H1 (cell line): ENCODE measurements around the gene ENKD1. TPM values are rescaled to one million over a fixed set of nuclear protein-coding genes. Genes with fewer than 3 reads are reported as not detected.

Source experiments
- CTCF ChIA-PET: fragments of 300-600 bp; sonication (Branson Sonifier 250); formaldehyde crosslinking; loops from one replicate; lab custom pipeline; 2021; ENCODE audit not compliant: partially characterized antibody; lab: Charles Lee
- POLR2A ChIA-PET: fragments of 300-600 bp; sonication (Branson Sonifier 250); formaldehyde crosslinking; loops from one replicate; lab custom pipeline; 2021; ENCODE audit warnings: inconsistent platforms; ENCODE audit not compliant: partially characterized antibody; lab: Charles Lee
- DNase-seq, 2 experiments: peaks; one replicate each; pipeline versions ENCODE4 v3.0.0 to v3.0.0-alpha.2; 2010 to 2022; ENCODE audit warnings: low spot score in 2 of 2, low read depth in 1 of 2, mixed read lengths in 1 of 2
- FAIRE-seq: peaks from 2 replicates; lab custom pipeline; 2011; peaks lifted over from hg19 to GRCh38; lab: Jason Lieb, UNC
- H2AFZ ChIP-seq: 2 replicates; pipeline ENCODE4 v1.8.1; 2012; ENCODE audit warnings: low read length, inconsistent platforms
- H2AK5ac ChIP-seq: 2 replicates; pipeline ENCODE4 v1.6.1; 2013; ENCODE audit warnings: low read depth, low read length
- H2BK120ac ChIP-seq: replicated peaks from 2 replicates; pipeline ENCODE3; 2013; ENCODE audit warnings: low read depth, low read length, inconsistent platforms
- H2BK12ac ChIP-seq: 2 replicates; pipeline ENCODE4 v1.6.1; 2013; ENCODE audit warnings: low read depth, low read length
- H2BK15ac ChIP-seq: 2 replicates; pipeline ENCODE4 v1.6.1; 2013; ENCODE audit warnings: low read length
- H2BK20ac ChIP-seq: 2 replicates; pipeline ENCODE4 v1.6.1; 2013; ENCODE audit warnings: low read length
- H2BK5ac ChIP-seq: 2 replicates; pipeline ENCODE4 v1.6.1; 2013; ENCODE audit warnings: low read depth, low read length
- H3K14ac ChIP-seq: 2 replicates; pipeline ENCODE4 v1.6.1; 2013; ENCODE audit warnings: inconsistent platforms; ENCODE audit not compliant: insufficient read length
- H3K18ac ChIP-seq: 2 replicates; pipeline ENCODE4 v1.6.1; 2013; ENCODE audit warnings: low read length; ENCODE audit errors: extremely low read depth
- H3K23ac ChIP-seq: 2 replicates; pipeline ENCODE4 v1.6.1; 2013; ENCODE audit warnings: inconsistent platforms; ENCODE audit not compliant: insufficient read length
- H3K23me2 ChIP-seq: 2 replicates; pipeline ENCODE4 v1.6.1; 2013; ENCODE audit warnings: low read depth, low read length
- H3K27ac ChIP-seq: 2 replicates; pipeline ENCODE4 v1.6.1; 2011; ENCODE audit warnings: low read depth, low read length, inconsistent platforms
- H3K27me3 ChIP-seq, 4 experiments: replicated peaks in 1 of 4; 1 replicate in 1 of 4; 2 replicates in 3 of 4; pipeline versions ENCODE4 v1.6.1 to v1.8.1; 2011 to 2013; ENCODE audit warnings: low read length in 3 of 4, mild to moderate bottlenecking in 3 of 4, inconsistent platforms in 2 of 4, mixed read lengths in 2 of 4, moderate library complexity in 1 of 4; ENCODE audit not compliant: control insufficient read depth in 3 of 4, insufficient read depth in 3 of 4; ENCODE audit errors: extremely low read depth in 1 of 4
- H3K36me3 ChIP-seq, 4 experiments: 2 replicates each; pipeline versions ENCODE4 v1.6.1 to v1.8.1; 2011 to 2013; ENCODE audit warnings: mild to moderate bottlenecking in 4 of 4, low read length in 3 of 4, moderate library complexity in 2 of 4, control low read depth in 1 of 4, inconsistent platforms in 1 of 4; ENCODE audit not compliant: insufficient read depth in 4 of 4, control insufficient read depth in 2 of 4
- H3K4ac ChIP-seq: replicated peaks from 2 replicates; pipeline ENCODE3; 2013; ENCODE audit warnings: low read length, low read depth, mixed read lengths, inconsistent platforms; ENCODE audit not compliant: insufficient read length
- H3K4me1 ChIP-seq, 4 experiments: replicated peaks in 1 of 4; 1 replicate in 1 of 4; 2 replicates in 3 of 4; pipeline versions ENCODE4 v1.6.1 to v1.8.1; 2011 to 2013; ENCODE audit warnings: low read length in 3 of 4, inconsistent platforms in 2 of 4, mixed read lengths in 1 of 4; ENCODE audit not compliant: insufficient read depth in 4 of 4, control insufficient read depth in 3 of 4
- H3K4me2 ChIP-seq, 2 experiments: 2 replicates each; pipeline versions ENCODE4 v1.6.1 to v1.8.1; 2011 to 2013; ENCODE audit warnings: low read depth in 2 of 2, low read length in 2 of 2, control low read depth in 1 of 2, inconsistent platforms in 1 of 2, mild to moderate bottlenecking in 1 of 2; ENCODE audit not compliant: insufficient read depth in 1 of 2
- H3K4me3 ChIP-seq, 4 experiments: fragments of 200-600, 300-600 bp in 1 of 4; sonication (generic), shearing (Covaris generic), sonication (Bioruptor Twin) in 1 of 4; 2 replicates each; pipeline versions ENCODE4 v1.5.1 to v1.8.1; 2011 to 2016; ENCODE audit warnings: low read length in 4 of 4, low read depth in 3 of 4, control low read depth in 2 of 4, inconsistent platforms in 2 of 4, mild to moderate bottlenecking in 2 of 4, mixed read lengths in 1 of 4, moderate library complexity in 1 of 4; ENCODE audit not compliant: insufficient read depth in 2 of 4; ENCODE audit errors: extremely low read depth in 1 of 4
- H3K56ac ChIP-seq: replicated peaks from 2 replicates; pipeline ENCODE3; 2013; ENCODE audit warnings: low read depth, mild to moderate bottlenecking, mixed read lengths, low read length, inconsistent platforms; ENCODE audit not compliant: insufficient read length
- H3K79me1 ChIP-seq: 2 replicates; pipeline ENCODE4 v1.6.1; 2013; ENCODE audit warnings: low read depth, low read length, control low read depth
- H3K79me2 ChIP-seq, 2 experiments: 2 replicates each; pipeline versions ENCODE4 v1.6.1 to v1.8.1; 2012 to 2013; ENCODE audit warnings: low read length in 2 of 2, mild to moderate bottlenecking in 2 of 2, inconsistent platforms in 1 of 2; ENCODE audit not compliant: insufficient read depth in 2 of 2, control insufficient read depth in 1 of 2
- H3K9ac ChIP-seq, 4 experiments: replicated peaks in 1 of 4; 1 replicate in 1 of 4; 2 replicates in 3 of 4; pipeline versions ENCODE4 v1.6.1 to v1.8.1; 2011 to 2013; ENCODE audit warnings: low read depth in 3 of 4, low read length in 3 of 4, control low read depth in 2 of 4, mild to moderate bottlenecking in 2 of 4, moderate library complexity in 2 of 4, inconsistent platforms in 1 of 4; ENCODE audit errors: extremely low read depth in 1 of 4
- H3K9me3 ChIP-seq, 2 experiments: 2 replicates each; pipeline versions ENCODE4 v1.6.1 to v1.8.1; 2012 to 2013; ENCODE audit warnings: mild to moderate bottlenecking in 2 of 2, moderate library complexity in 2 of 2, control low read depth in 1 of 2, inconsistent platforms in 1 of 2, low read depth in 1 of 2, low read length in 1 of 2, mixed read lengths in 1 of 2; ENCODE audit not compliant: insufficient read depth in 2 of 2
- H4K20me1 ChIP-seq, 2 experiments: replicated peaks in 1 of 2; 2 replicates each; pipeline versions ENCODE3 to v1.8.1; 2011 to 2013; ENCODE audit warnings: inconsistent platforms in 2 of 2, low read length in 2 of 2, mild to moderate bottlenecking in 1 of 2; ENCODE audit not compliant: insufficient read depth in 2 of 2, control insufficient read depth in 1 of 2
- H4K5ac ChIP-seq: 2 replicates; pipeline ENCODE4 v1.6.1; 2013; ENCODE audit warnings: low read length, low read depth, mixed read lengths, inconsistent platforms; ENCODE audit not compliant: insufficient read length
- H4K8ac ChIP-seq: 2 replicates; pipeline ENCODE4 v1.8.0; 2013; ENCODE audit warnings: mild to moderate bottlenecking, moderate library complexity, low read length, inconsistent platforms; ENCODE audit not compliant: insufficient read depth; ENCODE audit errors: extremely low read depth
- H4K91ac ChIP-seq: replicated peaks from 2 replicates; pipeline ENCODE3; 2013; ENCODE audit warnings: low read length, mixed read lengths, inconsistent platforms; ENCODE audit not compliant: insufficient read length
- WGBS, 2 experiments: shearing (Covaris generic) in 1 of 2; methylation state at CpG; one replicate each; pipeline versions ENCODE4 v1.1.6 to v1.1.7; 2013 to 2015; ENCODE audit warnings: low lambda C conversion rate in 2 of 2, mixed read lengths in 2 of 2, inconsistent platforms in 1 of 2, low coverage in 1 of 2, missing lambda C conversion rate in 1 of 2; ENCODE audit not compliant: insufficient replicate concordance in 2 of 2, insufficient coverage in 1 of 2, insufficient read length in 1 of 2; ENCODE audit errors: extremely low coverage in 1 of 2, missing lambda C conversion rate in 1 of 2; 5-methylcytosine and 5-hydroxymethylcytosine counted together
- polyA plus RNA-seq, 7 experiments: library from polyadenylated mRNA; depleted of rRNA in 3 of 7; stranded (reverse) in 5 of 7; unstranded in 2 of 7; fragments of >200 nt in 5 of 7; fragments of 200-250 nt in 2 of 7; gene quantifications; 1 replicate in 5 of 7; 2 replicates in 1 of 7; 4 replicates in 1 of 7; pipeline versions ENCODE4 v1.2.1 to v1.2.3, GENCODE V29; 2011 to 2013; ENCODE audit warnings: missing spikeins in 2 of 7, mixed read lengths in 2 of 7
- total RNA-seq: library from RNA; stranded (reverse); fragmentation: NEBNext Ultra II Directional; extraction: Animal tissue kit (Norgen Biotek cat#: 25700); gene quantifications from 2 replicates; pipeline ENCODE4 v1.2.1, GENCODE V29; 2021

Gene ENKD1
- total and polyA plus RNA-seq, 2 of the 8 experiments (the other 6 are each of a cell fraction or from before 2014, with no cell fraction given): 12.9 to 16.1 TPM

GRCh38 chr16:67683767-67684166 is 17.2 kb upstream of the ENKD1 start:
- Histone ChIP-seq H3K4me2 (no peak overlapping the region), H2BK5ac (no peak overlapping the region), H2BK12ac (no peak overlapping the region), H3K27me3 (no peaks in the 10 kb centered on the region), H3K79me1 (no peaks in the 10 kb centered on the region), H2BK15ac (no peak overlapping the region), H3K27ac (no peak overlapping the region), H3K14ac (no peak overlapping the region), H3K4me1 (no peaks in the 10 kb centered on the region), H3K9me3 (no peaks in the 10 kb centered on the region), H3K36me3 (peaks cover 3 to 16% (median 10%) of the 10 kb centered on the region in 4 experiments; a peak in 6 of 8 replicates), H4K8ac (no peak overlapping the region), H2BK20ac (no peak overlapping the region), H3K9ac (no peak overlapping the region), H4K5ac (no peak overlapping the region), H4K20me1 (peaks cover 1 to 3% of the 10 kb centered on the region in 2 experiments), H3K4ac (no peak overlapping the region), H2BK120ac (no peak overlapping the region), H2AFZ (no peak overlapping the region), H3K23me2 (no peaks in the 10 kb centered on the region), H3K18ac (no peak overlapping the region), H3K56ac (no peak overlapping the region), H3K4me3 (no peak overlapping the region), H3K79me2 (peaks cover 0 to 3% of the 10 kb centered on the region in 2 experiments; a peak in 1 of 4 replicates), H3K23ac (no peak overlapping the region), H2AK5ac (no peak overlapping the region), H4K91ac (no peak overlapping the region)
- FAIRE-seq (no peak), DNase-seq (no peak)
- ChIA-PET CTCF (interaction anchor here (1.3 to 7.2 kb wide), 3 partner anchors 11 to 245 kb away, joined by 4 to 45 read pairs (median 9); no protein-coding TSS in a partner anchor), POLR2A (no interaction called here)
- 98% methylated on average over 4 of the region's 4 CpGs; no CpG with 5 or more reads in 1 of the 2 experiments for WGBS, 2 experiments
